ENCODE measurements around the gene NPRL2.
A peak's percentile ranks its signal among the peaks of the same experiment; 100 is the strongest.
"Not testable (repeated sequence)": the region's sequence is repeated elsewhere in the genome, so short reads cannot be mapped to it uniquely, and the experiment has no call there.

Gene NPRL2

GRCh38 chr3:50326182-50326541 lies 24.4 kb downstream of the NPRL2 start:
- DNase-seq: no peak

DNA sequence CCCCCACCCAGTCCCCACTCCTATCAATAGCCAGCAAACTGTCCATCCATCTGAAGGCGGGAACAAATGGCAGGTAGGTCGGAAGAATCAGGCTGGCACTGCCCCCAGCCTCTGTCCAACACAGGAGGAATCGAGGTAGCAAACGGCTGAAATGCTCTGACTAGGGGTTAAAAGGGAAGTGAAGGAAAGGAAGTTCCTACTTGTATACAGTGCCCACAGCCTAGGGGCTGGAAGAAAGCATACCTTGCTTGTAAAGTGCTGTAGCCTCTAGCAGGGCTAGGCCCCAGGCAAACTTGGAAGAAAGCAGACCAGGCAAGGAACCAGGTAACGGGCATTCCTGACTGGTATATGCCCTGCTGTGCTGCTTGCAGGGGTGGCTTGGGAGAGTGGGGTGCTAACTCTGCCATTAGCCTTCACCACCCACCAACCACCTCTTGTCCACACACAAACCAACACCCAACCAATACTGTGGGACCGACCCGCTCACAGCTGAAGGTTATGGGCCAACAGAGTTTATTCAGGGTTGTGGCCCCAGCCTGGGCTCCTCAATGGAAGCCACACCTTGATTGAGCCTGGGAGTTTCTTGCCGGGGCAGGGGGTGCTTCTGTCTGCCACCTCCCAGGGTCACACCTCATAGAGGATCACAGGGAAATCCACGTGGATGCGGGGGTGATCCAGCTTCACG lies 24.9 kb downstream of the NPRL2 start:
- DNase-seq: no peak

GRCh38 chr3:50325113-50325480 lies 25.5 kb downstream of the NPRL2 start:
- no peak for DNase-seq

DNA sequence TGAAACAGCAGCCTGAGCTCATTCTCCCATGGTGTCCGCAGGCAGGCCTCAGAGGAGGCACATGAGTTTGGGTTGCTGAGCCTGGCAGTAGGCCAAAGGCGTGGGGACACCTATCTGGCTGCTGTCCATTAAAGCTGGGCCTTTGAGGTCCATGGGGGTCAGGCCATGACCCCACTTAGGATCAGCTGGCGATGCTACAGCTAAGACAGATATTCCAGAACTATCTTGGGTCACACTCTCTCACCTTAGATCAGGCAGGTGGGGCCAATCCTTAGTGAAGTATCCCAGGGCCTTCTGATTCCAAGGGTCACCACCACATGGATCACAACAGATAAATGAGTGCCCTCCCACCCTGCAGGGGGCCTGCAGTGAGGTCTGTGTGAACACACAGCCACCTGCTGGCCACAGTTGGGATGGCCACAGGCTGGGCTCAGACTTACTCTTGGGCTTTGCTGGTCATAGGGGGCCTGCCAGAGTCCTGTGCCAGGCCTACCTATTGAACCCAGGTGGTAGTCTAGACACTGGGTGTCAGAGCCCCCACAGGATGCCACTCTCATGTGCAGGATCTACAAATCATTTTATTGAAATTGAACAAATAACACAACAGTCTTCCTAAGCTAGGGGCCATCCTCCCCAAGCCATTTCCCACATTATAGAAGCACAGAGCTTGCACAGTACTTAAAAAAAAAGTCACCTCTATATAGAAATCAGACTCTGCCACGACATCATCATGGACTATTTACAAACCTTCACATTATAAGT lies 26.0 kb downstream of the NPRL2 start:
- DNase-seq: peak; percentile 68

DNA sequence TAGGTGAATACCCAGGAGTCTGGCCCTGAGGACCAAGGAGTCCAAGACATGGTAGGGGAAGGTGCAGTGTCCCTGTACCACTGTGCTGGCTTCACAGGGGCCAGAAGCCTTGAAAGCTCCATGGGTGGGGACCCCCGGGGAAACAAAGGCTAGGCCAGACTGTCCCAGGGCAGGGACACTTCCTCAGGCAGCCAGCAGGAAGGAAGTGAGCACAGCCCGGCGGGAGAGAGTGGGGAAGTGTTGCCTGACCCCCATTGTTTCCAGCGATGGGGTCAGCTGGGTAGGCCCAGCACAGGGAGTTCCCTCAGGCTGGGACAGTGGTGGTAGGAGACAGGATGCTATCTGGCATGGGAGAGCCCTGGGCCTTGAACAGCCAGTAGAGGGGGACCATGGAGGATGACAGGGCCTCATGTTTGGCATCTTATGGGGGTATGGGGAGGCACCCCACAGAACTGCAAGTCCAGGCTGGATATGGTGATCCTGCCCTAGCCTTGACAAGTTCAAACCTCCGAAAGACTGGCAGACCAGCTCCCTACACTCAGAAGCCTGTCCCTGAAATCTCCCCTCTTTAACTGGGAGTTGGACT lies 26.9 kb downstream of the NPRL2 start:
- no peak for DNase-seq

DNA sequence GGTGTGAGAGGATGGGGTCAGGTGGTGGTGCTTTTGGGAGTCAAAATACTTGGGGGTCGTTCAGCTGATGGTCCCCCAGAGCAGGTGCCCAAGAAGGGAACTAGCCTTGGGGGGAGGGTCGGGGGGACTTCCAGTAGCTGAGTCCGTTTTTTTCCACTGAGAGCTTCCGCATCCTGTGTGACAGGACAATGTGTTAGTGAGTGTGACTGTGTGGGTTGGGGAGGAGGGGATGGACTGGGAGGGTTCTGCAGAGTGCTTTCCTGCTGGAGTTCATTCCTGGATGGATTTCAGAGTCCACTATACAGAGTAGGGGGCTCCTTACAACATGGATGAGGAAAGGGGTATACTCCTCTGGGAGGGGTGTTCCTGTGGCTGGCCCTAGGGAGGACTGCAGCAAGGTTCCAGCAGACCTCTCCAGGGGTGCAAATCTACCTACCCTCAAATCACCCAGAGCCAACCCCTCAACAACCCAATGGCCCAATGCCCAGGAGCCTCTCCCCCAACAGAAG lies 27.4 kb downstream of the NPRL2 start:
- DNase-seq: no peak

GRCh38 chr3:50322386-50323091 lies 28.0 kb downstream of the NPRL2 start, which contains the start of gene HYAL2:
Gene HYAL2 (minus strand): TSS chr3:50322745. CDS start chr3:50320489, 2,256 bp downstream.
- DNase-seq: no peak

DNA sequence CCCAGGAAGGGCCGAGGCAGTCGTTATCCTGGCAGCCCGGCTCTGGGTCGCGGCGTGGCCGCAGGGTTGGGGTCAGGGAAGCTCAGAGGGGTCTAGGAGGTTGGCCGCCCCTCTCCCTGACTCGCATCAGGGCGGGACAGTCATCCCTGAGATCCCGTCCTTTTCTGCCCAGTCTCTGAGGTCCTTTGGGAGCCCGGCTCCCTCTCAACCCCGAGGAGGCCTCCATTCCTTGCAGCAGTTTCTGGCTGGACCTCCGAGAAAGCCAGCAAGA lies 28.5 kb downstream of the NPRL2 start:
- no peak for DNase-seq

DNA sequence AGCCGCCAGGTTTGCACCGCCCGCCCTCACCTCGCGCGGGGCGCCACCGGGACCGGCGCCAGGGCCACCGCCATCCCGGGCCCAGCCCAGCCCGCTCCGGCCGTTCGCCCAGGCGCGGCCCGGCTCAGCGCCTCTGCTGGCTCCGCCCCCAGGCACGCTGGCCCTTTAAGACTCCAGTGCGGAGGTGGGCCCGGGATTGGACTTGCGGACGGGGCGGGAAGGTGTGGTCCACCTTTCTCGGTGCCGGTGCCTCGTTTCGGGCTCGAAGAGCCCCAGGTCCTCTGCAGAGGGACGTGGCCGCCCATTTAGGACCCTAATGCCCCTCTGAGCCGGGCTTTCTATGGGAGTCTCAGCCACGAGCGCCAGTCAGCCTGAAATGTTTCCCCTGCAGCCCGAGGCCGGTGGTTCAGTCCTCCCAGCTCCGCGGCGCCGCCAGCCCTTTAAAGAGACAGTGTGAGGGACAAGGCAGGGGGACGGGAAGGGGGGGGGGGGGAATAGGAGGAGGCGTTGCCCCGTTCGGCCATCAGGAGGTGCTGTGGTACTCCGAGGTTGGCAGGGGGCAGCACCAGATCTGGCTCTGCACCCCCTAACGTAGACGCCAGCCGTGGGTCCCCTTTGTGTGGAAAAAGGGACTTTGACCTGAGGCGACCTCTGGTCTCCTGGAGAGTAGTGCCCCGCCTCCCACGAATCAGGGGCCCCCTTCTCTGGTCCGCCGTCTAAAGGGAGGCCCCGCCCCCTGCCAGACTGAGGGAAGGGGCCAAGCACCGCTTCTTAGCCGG lies 29.1 kb downstream of the NPRL2 start:
- peak; percentile 86 for DNase-seq

- DNase-seq: peak; percentile 68
These were observed 29.7 kb downstream of the NPRL2 start for GRCh38 chr3:50320853-50321335.

GRCh38 chr3:50319894-50320625 lies 30.5 kb downstream of the NPRL2 start:
- no peak for DNase-seq

- no peak for DNase-seq
These were observed 31.2 kb downstream of the NPRL2 start for GRCh38 chr3:50319181-50319893.

DNA sequence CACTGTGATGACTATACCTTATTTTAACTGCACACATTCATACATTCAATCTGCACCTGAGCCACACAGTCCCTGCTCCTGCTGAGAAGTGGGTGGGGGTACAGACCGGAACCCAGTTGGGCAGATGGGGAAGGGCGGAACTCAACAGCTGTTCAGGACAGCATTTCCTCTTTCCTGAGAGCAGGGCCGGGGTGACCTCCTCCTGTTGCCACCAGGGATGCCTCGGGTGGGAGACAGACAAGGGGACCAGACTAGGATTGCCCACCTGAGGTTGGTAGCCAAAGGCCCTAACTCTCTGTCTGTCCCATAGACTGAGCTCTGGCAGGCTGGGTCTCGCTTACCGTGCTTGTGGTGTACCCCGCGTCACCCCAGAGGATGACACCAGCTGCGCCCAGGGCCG lies 32.0 kb downstream of the NPRL2 start:
- DNase-seq: no peak

GRCh38 chr3:50318163-50318562 lies 32.4 kb downstream of the NPRL2 start:
- no peak for DNase-seq

DNA sequence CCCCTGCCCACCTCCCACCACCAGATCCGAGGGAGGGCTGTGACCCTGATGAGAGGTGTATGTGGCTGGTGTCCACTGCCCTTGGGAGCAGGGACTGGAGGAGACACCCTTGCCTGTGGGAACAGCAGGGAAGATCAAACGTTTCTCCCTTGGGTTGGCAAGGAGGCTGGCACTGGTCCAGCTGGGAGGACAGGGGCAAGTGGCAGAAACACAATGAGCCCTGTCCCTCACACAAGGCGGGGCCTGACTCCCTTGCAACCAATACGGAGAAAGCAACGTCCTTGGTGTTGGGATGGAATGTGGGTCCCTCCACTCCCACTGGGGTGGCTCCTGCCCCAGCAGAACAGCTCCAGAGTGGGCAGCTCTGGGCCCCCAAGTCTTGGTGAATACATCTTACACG lies 33.3 kb downstream of the NPRL2 start:
- no peak for DNase-seq

GRCh38 chr3:50316657-50317242 lies 33.8 kb downstream of the NPRL2 start:
- peak; percentile 81 for DNase-seq

DNA sequence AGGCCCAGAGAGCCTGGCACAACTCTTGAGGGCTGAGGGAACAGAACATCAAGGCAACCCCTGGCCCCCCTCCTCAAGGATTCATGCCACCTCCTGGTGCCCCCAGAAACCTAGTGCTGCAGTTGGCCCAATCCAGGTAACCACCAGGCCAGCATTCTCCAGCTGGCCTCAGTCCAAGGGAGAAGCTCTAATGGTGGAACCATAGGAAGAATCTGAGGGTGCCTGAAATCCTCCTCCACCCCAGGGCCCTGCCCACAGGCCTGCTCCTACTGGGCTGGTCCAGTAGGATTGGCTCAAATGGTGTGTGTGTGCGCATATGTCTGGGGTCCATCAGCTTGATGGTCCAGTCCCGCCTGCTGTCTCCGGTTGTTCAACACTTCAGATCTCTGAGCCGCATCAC lies 35.8 kb downstream of the NPRL2 start:
- no peak for DNase-seq

- no peak for DNase-seq
These were observed 36.2 kb downstream of the NPRL2 start for GRCh38 chr3:50314342-50314741.

GRCh38 chr3:50312041-50312440 lies 38.5 kb downstream of the NPRL2 start:
- not testable (repeated sequence) for DNase-seq

GRCh38 chr3:50304601-50305000 lies 46.0 kb downstream of the NPRL2 start:
- no peak for DNase-seq

Data from activated naive CD4-positive, alpha-beta T cell treated with Interleukin-2 at 50 U/mL for 16 hours (primary cell).